ENCODE results near the gene FGGY.
A peak's percentile ranks its signal among the peaks of the same experiment; 100 is the strongest.

DNA sequence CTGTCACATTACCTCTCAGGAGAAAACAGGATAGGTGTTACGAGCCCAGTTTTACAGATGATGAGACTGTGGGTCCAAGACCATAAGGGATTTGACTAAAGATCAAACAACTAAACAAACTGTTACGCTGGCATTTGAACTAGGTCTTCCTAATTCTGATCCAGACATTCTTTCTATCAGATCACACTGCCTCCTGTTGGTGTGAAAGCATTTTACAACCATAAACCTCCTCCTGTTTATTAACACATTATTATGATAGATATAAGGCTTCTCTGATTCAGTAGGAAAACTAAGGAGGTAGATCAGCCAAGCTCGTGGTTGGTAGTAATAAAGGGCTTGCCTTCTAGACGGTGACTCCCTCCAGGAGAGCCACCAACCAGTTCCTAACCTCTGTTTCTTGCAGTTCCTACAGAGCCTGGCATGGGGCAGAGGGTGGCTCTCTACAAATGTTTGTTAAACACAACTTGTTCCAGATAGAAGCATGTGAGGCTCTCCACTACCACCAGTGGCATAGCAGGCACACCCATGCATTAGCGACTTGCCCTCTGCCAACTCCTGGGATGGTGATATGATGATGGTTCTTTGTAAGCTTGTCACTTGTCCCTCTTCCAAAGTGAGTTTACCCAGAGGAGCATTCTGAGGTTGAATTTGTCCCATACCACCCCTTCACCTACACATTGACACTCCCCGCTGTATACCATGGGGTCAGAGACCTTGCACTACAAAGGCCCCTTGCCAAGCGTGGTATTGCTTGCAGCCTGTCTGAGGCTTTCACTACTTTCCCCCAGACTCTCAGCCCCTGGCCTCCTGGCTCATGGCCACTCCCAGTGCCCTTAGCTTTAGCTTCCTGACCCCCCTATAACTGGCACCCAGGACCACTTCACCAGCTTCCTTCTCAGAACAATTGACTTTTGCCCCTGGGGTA is 421.4 kb downstream of the FGGY start:
- TF ChIP-seq, protein P1, sequence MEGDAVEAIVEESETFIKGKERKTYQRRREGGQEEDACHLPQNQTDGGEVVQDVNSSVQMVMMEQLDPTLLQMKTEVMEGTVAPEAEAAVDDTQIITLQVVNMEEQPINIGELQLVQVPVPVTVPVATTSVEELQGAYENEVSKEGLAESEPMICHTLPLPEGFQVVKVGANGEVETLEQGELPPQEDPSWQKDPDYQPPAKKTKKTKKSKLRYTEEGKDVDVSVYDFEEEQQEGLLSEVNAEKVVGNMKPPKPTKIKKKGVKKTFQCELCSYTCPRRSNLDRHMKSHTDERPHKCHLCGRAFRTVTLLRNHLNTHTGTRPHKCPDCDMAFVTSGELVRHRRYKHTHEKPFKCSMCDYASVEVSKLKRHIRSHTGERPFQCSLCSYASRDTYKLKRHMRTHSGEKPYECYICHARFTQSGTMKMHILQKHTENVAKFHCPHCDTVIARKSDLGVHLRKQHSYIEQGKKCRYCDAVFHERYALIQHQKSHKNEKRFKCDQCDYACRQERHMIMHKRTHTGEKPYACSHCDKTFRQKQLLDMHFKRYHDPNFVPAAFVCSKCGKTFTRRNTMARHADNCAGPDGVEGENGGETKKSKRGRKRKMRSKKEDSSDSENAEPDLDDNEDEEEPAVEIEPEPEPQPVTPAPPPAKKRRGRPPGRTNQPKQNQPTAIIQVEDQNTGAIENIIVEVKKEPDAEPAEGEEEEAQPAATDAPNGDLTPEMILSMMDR (IDR thresholded peaks at IDR 0.05), result peak in 7 of 12 donors; percentile 25 to 46 (median 38)
- TF ChIP-seq POLR2A (IDR thresholded peaks at IDR 0.05), result no peak
